Osteocyte (in vitro differentiated cells): ENCODE data around the gene TTC31. TPM values are rescaled to one million over a fixed set of nuclear protein-coding genes. Genes with fewer than 3 reads are reported as not detected.

ENCODE experiments used
- DNase-seq: peaks from one replicate; pipeline ENCODE4 v3.0.0; 2021; ENCODE audit warnings: mixed read lengths; ENCODE audit not compliant: unreplicated experiment; ENCODE audit errors: extremely low spot score
- H3K27ac Mint-ChIP-seq: one replicate; pipeline ENCODE4 v1.8.0; 2021; ENCODE audit warnings: mild to moderate bottlenecking, mixed read lengths; ENCODE audit not compliant: unreplicated experiment
- H3K27me3 Mint-ChIP-seq: one replicate; pipeline ENCODE4 v1.8.0; 2021; ENCODE audit warnings: mixed read lengths; ENCODE audit not compliant: unreplicated experiment
- H3K36me3 Mint-ChIP-seq: one replicate; pipeline ENCODE4 v1.8.0; 2021; ENCODE audit warnings: mixed read lengths; ENCODE audit not compliant: unreplicated experiment
- H3K4me1 Mint-ChIP-seq: one replicate; pipeline ENCODE4 v1.8.0; 2021; ENCODE audit warnings: mixed read lengths; ENCODE audit not compliant: unreplicated experiment
- H3K4me3 Mint-ChIP-seq: one replicate; pipeline ENCODE4 v1.8.0; 2021; ENCODE audit warnings: mild to moderate bottlenecking, moderate library complexity, mixed read lengths; ENCODE audit not compliant: unreplicated experiment
- H3K9me3 Mint-ChIP-seq: one replicate; pipeline ENCODE4 v1.8.0; 2021; ENCODE audit warnings: mixed read lengths; ENCODE audit not compliant: unreplicated experiment
- CTCF ChIP-seq: fragments of 200-600 bp; sonication (generic); IDR thresholded peaks from 2 replicates; pipeline ENCODE4 v1.5.0; 2021; ENCODE audit warnings: antibody characterized with exemption, mild to moderate bottlenecking, moderate library complexity
- total RNA-seq: library from RNA; stranded (reverse); gene quantifications from 2 replicates; pipeline ENCODE4 v1.2.1, GENCODE V29; 2021

Gene TTC31
- total RNA-seq, 1 donor from 2014 or later, result 24.2 TPM

GRCh38 chr2:74516650-74517049 lies 33.8 kb downstream of the TTC31 start:
- H3K4me1 Mint-ChIP-seq, result peaks cover 11% of the 10 kb centered on the region
- H3K27ac Mint-ChIP-seq, result no peak overlapping the region
- no peak overlapping the region for H3K4me3 Mint-ChIP-seq
- no peaks in the 10 kb centered on the region for H3K9me3 Mint-ChIP-seq
- peaks cover 76% of the 10 kb centered on the region for H3K27me3 Mint-ChIP-seq
- DNase-seq, result no peak
- no peak for TF ChIP-seq CTCF
- H3K36me3 Mint-ChIP-seq, result no peaks in the 10 kb centered on the region

GRCh38 chr2:74522516-74522915 lies 39.6 kb downstream of the TTC31 start:
- H3K27ac Mint-ChIP-seq, result no peak overlapping the region
- H3K4me1 Mint-ChIP-seq, result no peaks in the 10 kb centered on the region
- H3K36me3 Mint-ChIP-seq, result peaks cover 17% of the 10 kb centered on the region
- H3K4me3 Mint-ChIP-seq, result no peak overlapping the region
- TF ChIP-seq CTCF, result no peak
- peaks cover 48% of the 10 kb centered on the region for H3K27me3 Mint-ChIP-seq
- no peaks in the 10 kb centered on the region for H3K9me3 Mint-ChIP-seq
- no peak for DNase-seq

GRCh38 chr2:74524005-74524404 lies 41.1 kb downstream of the TTC31 start:
- H3K4me1 Mint-ChIP-seq, result peaks cover 11% of the 10 kb centered on the region
- peaks cover 33% of the 10 kb centered on the region for H3K27me3 Mint-ChIP-seq
- no peak overlapping the region for H3K4me3 Mint-ChIP-seq
- no peak for TF ChIP-seq CTCF
- DNase-seq, result no peak
- H3K9me3 Mint-ChIP-seq, result no peaks in the 10 kb centered on the region
- peaks cover 17% of the 10 kb centered on the region for H3K36me3 Mint-ChIP-seq
- H3K27ac Mint-ChIP-seq, result no peak overlapping the region

- Mint-ChIP-seq H3K27ac (no peak overlapping the region), H3K4me1 (peaks cover 12% of the 10 kb centered on the region), H3K27me3 (peaks cover 21% of the 10 kb centered on the region), H3K36me3 (peaks cover 17% of the 10 kb centered on the region), H3K9me3 (no peaks in the 10 kb centered on the region), H3K4me3 (no peak overlapping the region)
- no peak for TF ChIP-seq CTCF
- DNase-seq, result no peak
Observed at GRCh38 chr2:74524955-74525716, 42.3 kb downstream of the TTC31 start.

- Mint-ChIP-seq H3K27ac (no peak within 1 kb of the TSS), H3K9me3 (no peaks in the 10 kb centered on the region), H3K4me1 (peaks cover 17% of the 10 kb centered on the region), H3K36me3 (peaks cover 17% of the 10 kb centered on the region), H3K4me3 (no peak within 1 kb of the TSS), H3K27me3 (peaks cover 14% of the 10 kb centered on the region)
- no peak for DNase-seq
- no peak for TF ChIP-seq CTCF
Observed at GRCh38 chr2:74525717-74526648, 43.1 kb downstream of the TTC31 start, which contains the start of gene DQX1. DQX1 (minus strand) TSS chr2:74526231; CDS start chr2:74525729, 502 bp downstream.
